ENCODE data around the gene RAB28. TPM values are rescaled to one million over a fixed set of nuclear protein-coding genes. Genes with fewer than 3 reads are reported as not detected.

Gene RAB28
- total RNA-seq, 2 donors from 2014 or later: 8.4 to 8.9 TPM

DNA sequence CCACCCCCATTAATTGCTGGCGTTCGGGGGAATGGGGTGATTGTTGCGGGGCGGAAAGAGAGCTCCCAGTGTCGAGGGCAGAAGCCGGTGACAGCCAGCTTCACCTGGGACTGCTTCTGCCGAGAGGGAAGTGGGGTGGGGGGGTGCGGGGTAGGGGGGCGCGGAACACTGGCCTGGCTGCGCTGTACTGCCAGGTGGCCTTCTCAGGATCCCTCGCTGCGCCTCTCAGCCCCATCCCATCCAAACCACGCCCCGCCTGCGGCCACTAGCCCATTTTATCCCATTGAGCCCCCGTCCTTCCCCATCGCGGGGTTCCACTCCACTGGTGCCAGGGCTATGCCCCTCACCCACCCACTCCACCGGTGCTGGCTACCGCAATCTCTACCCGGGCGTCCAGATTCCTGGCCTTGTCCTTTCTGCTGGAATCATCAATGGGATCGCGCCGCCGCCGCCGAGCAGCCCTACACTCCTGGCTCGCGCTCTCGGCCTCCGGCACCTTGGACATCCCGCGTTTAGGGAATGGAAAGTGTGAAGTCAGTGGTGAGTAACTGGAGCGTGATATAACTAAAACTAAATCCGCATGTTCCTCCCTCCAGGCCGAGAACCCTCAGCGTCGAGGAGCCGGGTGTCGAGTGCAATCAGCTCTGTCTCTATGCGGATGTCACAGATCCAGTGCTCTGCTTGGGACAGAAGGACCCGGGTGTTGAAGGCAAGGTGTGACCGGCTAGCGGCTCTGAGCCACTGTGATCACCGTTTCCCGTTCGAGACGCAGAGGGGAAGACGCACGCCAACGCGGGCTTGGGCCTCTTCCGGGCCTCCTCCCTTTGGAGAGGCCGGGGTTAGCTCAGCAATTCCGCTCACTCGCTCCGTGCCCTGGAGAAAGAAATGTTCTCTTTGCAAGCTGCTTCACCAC, 39.7 kb upstream of the RAB28 start:
- DNase-seq: no peak
- Mint-ChIP-seq H3K27ac (peak overlapping the region; percentile 16), H3K27me3 (peaks cover 68% of the 10 kb centered on the region), H3K4me3 (peak overlapping the region; percentile 39), H3K4me1 (peaks cover 8% of the 10 kb centered on the region), H3K36me3 (ENCODE audit: low read depth) (no peaks in the 10 kb centered on the region)
- H3K9me3 ChIP-seq (ENCODE audit: control insufficient read depth, low read length, poor library complexity, severe bottlenecking): peaks cover 3% of the 10 kb centered on the region
- no peak for ATAC-seq

DNA sequence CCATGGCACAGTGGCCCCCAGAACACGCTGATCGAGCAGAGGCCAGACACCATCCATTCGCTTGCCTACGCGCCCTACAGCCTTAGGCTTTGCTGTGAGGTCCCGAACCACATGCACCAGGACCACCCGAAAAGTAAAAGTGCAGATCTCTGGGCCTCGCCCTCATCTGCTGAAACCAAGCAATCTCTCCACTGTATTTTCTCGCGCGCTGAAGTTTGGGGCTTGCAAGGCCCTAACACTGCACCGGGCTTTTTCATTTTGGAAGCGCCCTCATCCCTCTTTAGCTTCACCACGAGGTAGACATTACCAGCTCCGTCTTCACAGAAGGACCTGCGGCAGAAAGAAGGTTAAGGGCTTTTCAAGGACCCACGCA, 39.0 kb upstream of the RAB28 start:
- Mint-ChIP-seq H3K4me3 (peak overlapping the region; percentile 61), H3K27me3 (peaks cover 60% of the 10 kb centered on the region), H3K27ac (peak overlapping the region; percentile 29), H3K36me3 (ENCODE audit: low read depth) (no peaks in the 10 kb centered on the region), H3K4me1 (peaks cover 3% of the 10 kb centered on the region)
- peaks cover 3% of the 10 kb centered on the region for H3K9me3 ChIP-seq (ENCODE audit: control insufficient read depth, low read length, poor library complexity, severe bottlenecking)
- no peak for DNase-seq
- ATAC-seq: no peak

DNA sequence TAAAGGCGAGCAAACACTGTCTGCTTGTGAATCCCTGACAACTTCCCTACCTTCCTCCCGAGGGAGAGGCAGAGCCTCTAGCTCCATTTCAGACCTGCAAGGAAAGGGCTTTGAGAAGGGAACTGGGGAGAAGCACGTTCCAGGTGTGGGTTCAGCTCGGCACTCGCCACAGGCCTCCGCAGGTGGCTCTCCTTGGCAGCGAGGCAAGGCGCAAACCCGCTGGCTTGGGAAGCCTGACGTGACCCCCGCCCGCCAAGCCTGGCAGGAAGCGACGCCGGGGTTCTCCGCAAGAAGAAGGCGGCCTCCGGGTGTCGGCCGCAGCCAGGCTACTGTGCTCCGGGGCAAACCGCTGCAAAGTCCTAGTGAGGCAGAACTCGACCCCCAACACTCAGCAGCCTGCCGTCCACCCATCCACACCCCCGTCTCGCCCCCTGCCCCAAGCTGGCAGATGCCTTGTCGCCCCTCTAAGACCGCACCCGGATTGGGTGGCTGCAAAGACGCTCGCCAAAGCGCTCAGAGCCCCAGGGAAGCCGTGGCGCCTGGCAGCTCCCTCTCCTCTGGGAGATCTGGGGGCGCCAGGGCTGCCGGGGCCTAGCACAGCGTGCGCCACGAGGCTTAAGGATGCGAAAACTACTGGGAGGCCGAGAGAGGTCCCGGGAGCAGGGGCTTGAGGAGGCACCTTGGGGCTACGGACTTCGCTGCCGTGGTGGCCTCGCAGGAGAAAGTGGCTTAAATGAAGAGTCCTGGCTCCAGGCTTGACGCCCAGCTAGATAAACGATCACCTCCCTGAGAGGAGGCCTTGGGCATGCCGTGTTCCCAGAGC, 38.4 kb upstream of the RAB28 start:
- Mint-ChIP-seq H3K27ac (peak overlapping the region; percentile 29), H3K36me3 (ENCODE audit: low read depth) (no peaks in the 10 kb centered on the region), H3K27me3 (peaks cover 57% of the 10 kb centered on the region), H3K4me1 (peaks cover 3% of the 10 kb centered on the region), H3K4me3 (peak overlapping the region; percentile 61)
- peaks cover 3% of the 10 kb centered on the region for H3K9me3 ChIP-seq (ENCODE audit: control insufficient read depth, low read length, poor library complexity, severe bottlenecking)
- ATAC-seq (no peak), DNase-seq (no peak)

DNA sequence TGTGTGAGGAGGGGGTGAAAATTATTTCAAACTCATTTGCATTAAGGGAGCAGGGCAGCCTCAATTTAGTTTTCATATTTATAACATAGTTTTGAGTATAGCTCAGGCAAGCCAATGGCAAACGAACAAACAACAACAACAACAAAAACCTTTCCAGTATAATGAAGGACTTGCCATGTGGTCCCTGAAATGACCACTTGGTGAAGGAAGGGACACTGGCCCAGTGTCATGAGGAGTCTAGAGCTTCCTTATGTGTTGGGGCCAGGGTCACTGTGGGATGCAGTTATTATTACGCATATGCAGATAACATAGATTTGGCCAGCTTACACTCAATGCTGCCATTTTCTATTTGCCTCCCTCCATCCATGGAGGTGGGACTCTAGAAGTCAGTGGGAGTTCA, 36.9 kb upstream of the RAB28 start:
- H3K27ac Mint-ChIP-seq: no peak overlapping the region
- H3K36me3 Mint-ChIP-seq (ENCODE audit: low read depth): no peaks in the 10 kb centered on the region
- H3K4me3 Mint-ChIP-seq: no peak overlapping the region
- H3K4me1 Mint-ChIP-seq: no peaks in the 10 kb centered on the region
- no peak for ATAC-seq
- no peaks in the 10 kb centered on the region for H3K9me3 ChIP-seq (ENCODE audit: control insufficient read depth, low read length, poor library complexity, severe bottlenecking)
- peaks cover 53% of the 10 kb centered on the region for H3K27me3 Mint-ChIP-seq
- no peak for DNase-seq

DNA sequence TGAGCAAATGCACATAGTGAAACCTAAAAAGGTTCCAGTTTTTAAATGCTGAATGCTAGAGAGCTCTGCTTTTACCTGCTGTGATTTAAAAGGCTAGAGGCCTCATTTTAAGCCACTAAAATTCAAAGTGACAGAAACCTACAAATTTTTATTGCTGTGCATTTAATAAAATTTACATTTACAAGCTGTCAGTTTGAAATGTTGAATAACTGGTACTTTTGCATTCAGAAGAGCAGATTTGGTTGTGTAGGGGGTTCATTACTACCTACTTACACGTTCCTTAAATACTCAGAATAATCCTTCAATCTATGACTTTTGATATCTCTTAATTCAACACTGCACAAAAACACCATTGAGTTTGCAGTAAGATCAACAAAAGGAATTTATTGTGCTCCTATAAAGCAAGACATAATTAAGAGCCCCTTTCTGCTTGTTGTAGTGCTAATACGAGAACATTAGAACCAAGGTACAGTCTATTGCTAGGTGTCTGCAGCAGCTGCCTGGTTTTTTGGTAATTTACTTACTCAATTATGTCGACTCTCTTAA, 32.2 kb upstream of the RAB28 start:
- Mint-ChIP-seq H3K27ac (no peak overlapping the region), H3K36me3 (ENCODE audit: low read depth) (peaks cover 2% of the 10 kb centered on the region), H3K27me3 (peaks cover 36% of the 10 kb centered on the region), H3K4me3 (no peak overlapping the region), H3K4me1 (no peaks in the 10 kb centered on the region)
- ATAC-seq (no peak), DNase-seq (no peak)
- no peaks in the 10 kb centered on the region for H3K9me3 ChIP-seq (ENCODE audit: control insufficient read depth, low read length, poor library complexity, severe bottlenecking)

DNA sequence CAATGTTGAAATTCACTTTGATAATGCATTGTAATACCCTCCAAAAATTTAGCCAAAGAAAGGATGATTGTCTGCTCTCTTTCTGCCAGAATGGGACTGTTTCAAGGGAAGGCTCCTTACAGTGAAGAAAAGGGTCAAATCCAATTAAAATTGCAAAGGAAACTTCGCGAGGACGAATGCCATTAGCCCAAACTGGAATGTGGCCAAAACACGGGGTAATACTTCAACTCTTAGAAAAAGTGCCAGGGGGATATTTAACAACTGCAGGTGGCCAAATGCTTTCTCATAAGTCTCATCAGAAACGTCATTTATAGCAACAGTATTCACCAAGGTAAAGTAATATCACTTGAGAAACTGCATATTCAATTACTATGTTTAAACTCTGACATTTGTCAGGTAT, 31.1 kb upstream of the RAB28 start:
- no peak overlapping the region for H3K27ac Mint-ChIP-seq
- no peaks in the 10 kb centered on the region for H3K9me3 ChIP-seq (ENCODE audit: control insufficient read depth, low read length, poor library complexity, severe bottlenecking)
- peaks cover 45% of the 10 kb centered on the region for H3K27me3 Mint-ChIP-seq
- ATAC-seq: no peak
- H3K36me3 Mint-ChIP-seq (ENCODE audit: low read depth): peaks cover 2% of the 10 kb centered on the region
- DNase-seq: no peak
- no peak overlapping the region for H3K4me3 Mint-ChIP-seq
- no peaks in the 10 kb centered on the region for H3K4me1 Mint-ChIP-seq

DNA sequence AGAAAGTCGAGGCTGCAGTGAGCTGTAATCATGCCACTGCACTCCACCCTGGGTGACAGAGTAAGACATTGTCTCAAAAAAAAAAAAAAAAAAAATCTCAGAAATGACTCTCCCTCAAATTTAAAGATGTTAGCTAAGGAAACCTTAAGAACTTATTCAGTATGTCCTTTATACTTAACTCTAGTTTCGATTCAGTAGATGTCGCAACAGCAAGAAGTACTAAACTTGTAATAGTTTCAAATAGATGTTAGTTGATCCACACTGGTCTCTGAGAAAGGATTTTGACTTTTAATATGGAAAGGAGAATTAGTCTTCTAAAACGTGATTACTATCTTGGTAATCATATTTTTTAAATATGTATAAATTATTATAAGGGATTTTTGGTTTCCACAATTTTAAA, 30.6 kb upstream of the RAB28 start:
- no peak for DNase-seq
- no peak overlapping the region for H3K4me3 Mint-ChIP-seq
- peaks cover 45% of the 10 kb centered on the region for H3K27me3 Mint-ChIP-seq
- no peak overlapping the region for H3K27ac Mint-ChIP-seq
- peaks cover 2% of the 10 kb centered on the region for H3K36me3 Mint-ChIP-seq (ENCODE audit: low read depth)
- H3K9me3 ChIP-seq (ENCODE audit: control insufficient read depth, low read length, poor library complexity, severe bottlenecking): no peaks in the 10 kb centered on the region
- H3K4me1 Mint-ChIP-seq: no peaks in the 10 kb centered on the region
- ATAC-seq: no peak

DNA sequence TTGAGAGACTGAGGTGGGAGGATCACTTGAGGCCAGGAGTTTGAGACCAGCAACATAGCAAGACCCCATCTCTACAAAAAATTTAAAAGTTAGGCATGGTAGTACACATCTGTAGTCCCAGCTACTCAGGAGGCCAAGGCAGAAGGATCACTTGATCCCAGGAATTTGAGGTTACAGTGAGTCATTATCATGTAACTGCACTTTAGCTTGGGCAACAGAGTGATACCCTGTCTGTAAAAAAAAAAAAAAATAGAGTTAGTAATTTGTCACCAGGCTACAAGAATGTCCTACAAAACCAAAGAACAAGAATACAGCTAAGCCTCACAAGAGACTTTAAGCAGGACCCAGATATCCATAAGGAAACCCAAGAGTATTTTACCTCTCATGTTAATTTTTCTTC, 27.0 kb upstream of the RAB28 start:
- Mint-ChIP-seq H3K27ac (no peak overlapping the region), H3K4me3 (no peak overlapping the region), H3K4me1 (no peaks in the 10 kb centered on the region), H3K27me3 (peaks cover 41% of the 10 kb centered on the region), H3K36me3 (ENCODE audit: low read depth) (peaks cover 2% of the 10 kb centered on the region)
- ATAC-seq: no peak
- DNase-seq: no peak
- H3K9me3 ChIP-seq (ENCODE audit: control insufficient read depth, low read length, poor library complexity, severe bottlenecking): no peaks in the 10 kb centered on the region

DNA sequence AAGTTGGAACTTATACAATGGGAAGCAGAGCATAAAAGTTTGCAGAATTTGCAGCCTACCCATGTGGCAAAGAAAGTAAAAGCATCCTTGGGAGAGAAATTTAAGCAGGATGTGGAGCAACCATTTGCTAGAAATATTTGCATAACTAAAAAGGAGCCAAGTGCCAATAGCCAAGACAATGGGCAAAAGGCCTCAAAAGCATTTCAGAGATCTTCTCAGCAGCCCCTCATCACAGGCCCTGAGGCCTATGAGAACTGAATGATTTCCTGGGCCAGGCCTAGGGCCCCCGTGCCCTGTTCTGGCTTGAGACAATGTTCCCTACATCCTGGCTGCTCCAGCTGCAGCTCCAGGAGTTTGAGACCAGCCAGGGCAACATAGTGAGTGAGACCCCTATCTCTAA, 25.3 kb upstream of the RAB28 start:
- no peak overlapping the region for H3K27ac Mint-ChIP-seq
- no peak overlapping the region for H3K4me3 Mint-ChIP-seq
- H3K36me3 Mint-ChIP-seq (ENCODE audit: low read depth): peaks cover 2% of the 10 kb centered on the region
- ATAC-seq (no peak), DNase-seq (no peak)
- H3K27me3 Mint-ChIP-seq: peaks cover 46% of the 10 kb centered on the region
- no peaks in the 10 kb centered on the region for H3K9me3 ChIP-seq (ENCODE audit: control insufficient read depth, low read length, poor library complexity, severe bottlenecking)
- no peaks in the 10 kb centered on the region for H3K4me1 Mint-ChIP-seq

DNA sequence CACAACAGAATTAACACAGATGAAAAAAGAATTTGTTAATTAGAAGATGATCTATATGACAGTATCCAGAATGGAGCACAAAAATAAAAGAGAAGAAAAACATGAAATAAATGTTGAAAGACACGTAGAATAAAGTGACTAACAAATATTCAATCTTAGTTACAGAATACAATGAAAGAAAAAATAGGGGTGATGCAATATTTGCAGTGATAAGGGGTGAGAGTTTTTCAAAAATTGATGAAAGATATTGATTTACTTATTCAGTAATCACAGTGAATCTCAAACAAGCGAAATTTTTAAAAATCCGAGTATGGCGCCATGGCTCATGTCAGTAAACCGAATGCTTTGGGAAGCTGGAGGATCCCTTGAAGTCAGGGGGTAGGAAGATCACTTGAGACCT, 20.2 kb upstream of the RAB28 start:
- H3K36me3 Mint-ChIP-seq (ENCODE audit: low read depth): no peaks in the 10 kb centered on the region
- no peak overlapping the region for H3K4me3 Mint-ChIP-seq
- ATAC-seq (no peak), DNase-seq (no peak)
- H3K9me3 ChIP-seq (ENCODE audit: control insufficient read depth, low read length, poor library complexity, severe bottlenecking): no peaks in the 10 kb centered on the region
- H3K27ac Mint-ChIP-seq: no peak overlapping the region
- no peaks in the 10 kb centered on the region for H3K4me1 Mint-ChIP-seq
- H3K27me3 Mint-ChIP-seq: peaks cover 41% of the 10 kb centered on the region

DNA sequence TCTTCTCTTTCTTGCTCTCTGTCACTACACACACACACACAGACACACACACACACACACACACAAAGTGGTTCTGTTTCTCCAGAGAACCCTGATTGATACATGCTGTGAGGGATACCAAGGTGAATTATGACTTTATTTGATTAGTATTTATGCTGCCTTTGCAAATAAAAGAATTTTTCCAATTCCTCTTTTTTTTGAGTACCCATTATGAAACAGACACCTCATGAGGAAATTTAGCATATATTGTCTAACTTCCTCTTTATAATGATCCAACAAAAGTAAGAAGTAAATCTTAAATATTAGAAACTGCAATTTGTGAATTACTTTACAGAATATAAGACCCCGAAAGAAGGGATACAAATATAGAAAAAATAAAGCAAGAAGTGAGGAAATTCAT, 14.3 kb upstream of the RAB28 start:
- H3K9me3 ChIP-seq (ENCODE audit: control insufficient read depth, low read length, poor library complexity, severe bottlenecking): no peaks in the 10 kb centered on the region
- ATAC-seq (no peak), DNase-seq (no peak)
- Mint-ChIP-seq H3K4me1 (no peaks in the 10 kb centered on the region), H3K4me3 (no peak overlapping the region), H3K27me3 (peaks cover 55% of the 10 kb centered on the region), H3K36me3 (ENCODE audit: low read depth) (no peaks in the 10 kb centered on the region), H3K27ac (no peak overlapping the region)

DNA sequence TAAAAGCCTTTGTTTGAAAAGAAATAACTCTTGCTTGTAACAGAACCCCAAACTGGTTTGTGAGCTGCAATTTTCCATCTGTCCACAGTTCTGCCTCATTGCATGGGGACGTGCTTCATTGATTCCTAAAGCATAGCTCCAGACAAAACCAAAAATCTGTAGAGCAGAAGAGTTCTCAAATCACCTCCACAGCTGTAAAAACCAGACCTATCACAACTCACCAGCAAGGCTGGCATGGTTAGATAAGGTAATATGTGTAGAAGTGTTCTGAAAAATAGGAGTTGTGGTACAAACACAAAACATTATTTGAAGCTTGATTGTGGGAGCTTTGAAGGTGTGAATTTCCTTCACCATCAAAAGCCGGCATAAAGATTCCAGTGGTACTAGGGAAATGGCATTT, 12.5 kb upstream of the RAB28 start:
- DNase-seq (no peak), ATAC-seq (no peak)
- H3K9me3 ChIP-seq (ENCODE audit: control insufficient read depth, low read length, poor library complexity, severe bottlenecking): no peaks in the 10 kb centered on the region
- no peaks in the 10 kb centered on the region for H3K4me1 Mint-ChIP-seq
- H3K27me3 Mint-ChIP-seq: peaks cover 59% of the 10 kb centered on the region
- H3K36me3 Mint-ChIP-seq (ENCODE audit: low read depth): no peaks in the 10 kb centered on the region
- H3K27ac Mint-ChIP-seq: no peak overlapping the region
- no peak overlapping the region for H3K4me3 Mint-ChIP-seq

DNA sequence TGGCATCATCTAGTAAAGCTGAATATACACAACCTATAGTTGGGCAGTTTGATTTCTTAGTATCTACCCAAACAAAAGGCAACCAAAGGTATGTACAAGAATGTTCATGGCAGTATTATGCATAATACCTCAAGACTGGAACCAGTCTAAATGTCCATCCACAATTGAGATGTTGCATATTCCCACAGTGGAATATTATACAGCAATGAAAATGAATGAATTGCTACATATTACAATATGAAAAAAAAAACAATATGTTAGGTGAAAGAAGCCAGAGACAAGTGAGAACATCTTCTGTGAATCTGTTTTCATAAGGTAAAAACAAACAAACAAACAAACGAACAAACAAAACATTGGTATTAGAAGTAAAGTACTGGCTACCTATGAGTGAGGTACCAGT, 11.6 kb upstream of the RAB28 start:
- no peaks in the 10 kb centered on the region for H3K9me3 ChIP-seq (ENCODE audit: control insufficient read depth, low read length, poor library complexity, severe bottlenecking)
- Mint-ChIP-seq H3K4me1 (no peaks in the 10 kb centered on the region), H3K27ac (no peak overlapping the region), H3K4me3 (no peak overlapping the region), H3K36me3 (ENCODE audit: low read depth) (peaks cover 2% of the 10 kb centered on the region), H3K27me3 (peaks cover 59% of the 10 kb centered on the region)
- ATAC-seq (no peak), DNase-seq (no peak)
